ENCODE data around the gene COMT. TPM values are rescaled to one million over a fixed set of nuclear protein-coding genes. Genes with fewer than 3 reads are reported as not detected.

COMT gene
- total RNA-seq, 2 donors from 2014 or later: 26.6 to 27.8 TPM

- WGBS, 2 experiments (ENCODE audit: insufficient coverage in 1 of 2, insufficient read length in 1 of 2): 94% methylated on average over 2 of the region's 2 CpGs
- H3K27me3 Mint-ChIP-seq (ENCODE audit: insufficient read depth): no peaks in the 10 kb centered on the region
- no peak for TF ChIP-seq CTCF (conservative IDR thresholded peaks at IDR 0.05)
- Histone ChIP-seq H3K9me3 (ENCODE audit: control insufficient read depth, low read length) (peaks cover 24% of the 10 kb centered on the region), H3K27ac (ENCODE audit: low read depth, low read length) (peak overlapping the region; percentile 36), H3K4me3 (ENCODE audit: low read length) (no peak overlapping the region), H3K36me3 (ENCODE audit: control insufficient read depth, insufficient read depth, low read length) (no peaks in the 10 kb centered on the region), H3K4me1 (ENCODE audit: control insufficient read depth, insufficient read depth, low read length) (no peaks in the 10 kb centered on the region), H3K27me3 (ENCODE audit: control insufficient read depth, insufficient read depth, low read length, poor library complexity, severe bottlenecking) (no peaks in the 10 kb centered on the region), H3K9ac (ENCODE audit: extremely low read depth, low read length, poor library complexity, severe bottlenecking) (no peak overlapping the region)
- no peak for DNase-seq
- H3K36me3 Mint-ChIP-seq (ENCODE audit: low read depth): peaks cover 7% of the 10 kb centered on the region
- H3K27ac Mint-ChIP-seq: no peak overlapping the region
- H3K9me3 Mint-ChIP-seq: peaks cover 19% of the 10 kb centered on the region
- H3K4me1 Mint-ChIP-seq: peaks cover 13% of the 10 kb centered on the region
- H3K4me3 Mint-ChIP-seq: no peak overlapping the region
These were observed 61.1 kb downstream of the COMT start for GRCh38 chr22:20002636-20003035.

- peaks cover 19% of the 10 kb centered on the region for H3K9me3 Mint-ChIP-seq
- Histone ChIP-seq H3K9me3 (ENCODE audit: control insufficient read depth, low read length) (peaks cover 24% of the 10 kb centered on the region), H3K9ac (ENCODE audit: extremely low read depth, low read length, poor library complexity, severe bottlenecking) (no peak overlapping the region), H3K36me3 (ENCODE audit: control insufficient read depth, insufficient read depth, low read length) (no peaks in the 10 kb centered on the region), H3K4me1 (ENCODE audit: control insufficient read depth, insufficient read depth, low read length) (no peaks in the 10 kb centered on the region), H3K27ac (ENCODE audit: low read depth, low read length) (no peak overlapping the region), H3K27me3 (ENCODE audit: control insufficient read depth, insufficient read depth, low read length, poor library complexity, severe bottlenecking) (no peaks in the 10 kb centered on the region), H3K4me3 (ENCODE audit: low read length) (no peak overlapping the region)
- no peak overlapping the region for H3K4me3 Mint-ChIP-seq
- no peak overlapping the region for H3K27ac Mint-ChIP-seq
- H3K4me1 Mint-ChIP-seq: peaks cover 13% of the 10 kb centered on the region
- no peaks in the 10 kb centered on the region for H3K27me3 Mint-ChIP-seq (ENCODE audit: insufficient read depth)
- H3K36me3 Mint-ChIP-seq (ENCODE audit: low read depth): peaks cover 7% of the 10 kb centered on the region
- no peak for TF ChIP-seq CTCF (conservative IDR thresholded peaks at IDR 0.05)
- no peak for DNase-seq
- 40 to 75% methylated on average over 1 of the region's 1 CpG for WGBS, 2 experiments (ENCODE audit: insufficient coverage in 1 of 2, insufficient read length in 1 of 2)
These were observed 61.7 kb downstream of the COMT start for GRCh38 chr22:20003304-20003703.

GRCh38 chr22:20004464-20004863, 62.9 kb downstream of the COMT start:
- peaks cover 24% of the 10 kb centered on the region for H3K9me3 ChIP-seq (ENCODE audit: control insufficient read depth, low read length)
- no peak for TF ChIP-seq CTCF (conservative IDR thresholded peaks at IDR 0.05)
- DNase-seq: no peak
- no peaks in the 10 kb centered on the region for H3K27me3 ChIP-seq (ENCODE audit: control insufficient read depth, insufficient read depth, low read length, poor library complexity, severe bottlenecking)
- no peaks in the 10 kb centered on the region for H3K4me1 ChIP-seq (ENCODE audit: control insufficient read depth, insufficient read depth, low read length)
- no peak overlapping the region for H3K27ac ChIP-seq (ENCODE audit: low read depth, low read length)
- no peaks in the 10 kb centered on the region for H3K27me3 Mint-ChIP-seq (ENCODE audit: insufficient read depth)
- peaks cover 7% of the 10 kb centered on the region for H3K36me3 Mint-ChIP-seq (ENCODE audit: low read depth)
- H3K27ac Mint-ChIP-seq: no peak overlapping the region
- H3K4me3 Mint-ChIP-seq: no peak overlapping the region
- 97% methylated on average over 3 of the region's 3 CpGs; no CpG with 5 or more reads in 1 of the 2 experiments for WGBS, 2 experiments (ENCODE audit: insufficient coverage in 1 of 2, insufficient read length in 1 of 2)
- no peak overlapping the region for H3K9ac ChIP-seq (ENCODE audit: extremely low read depth, low read length, poor library complexity, severe bottlenecking)
- H3K9me3 Mint-ChIP-seq: peaks cover 19% of the 10 kb centered on the region
- H3K4me3 ChIP-seq (ENCODE audit: low read length): no peak overlapping the region
- peaks cover 8% of the 10 kb centered on the region for H3K4me1 Mint-ChIP-seq
- H3K36me3 ChIP-seq (ENCODE audit: control insufficient read depth, insufficient read depth, low read length): no peaks in the 10 kb centered on the region

Measured in endodermal cell (in vitro differentiated cells).